ENCODE measurements around the gene LAIR1. TPM values are rescaled to one million over a fixed set of nuclear protein-coding genes. Genes with fewer than 3 reads are reported as not detected.
A peak's percentile ranks its signal among the peaks of the same experiment; 100 is the strongest.

Gene LAIR1, protein sequence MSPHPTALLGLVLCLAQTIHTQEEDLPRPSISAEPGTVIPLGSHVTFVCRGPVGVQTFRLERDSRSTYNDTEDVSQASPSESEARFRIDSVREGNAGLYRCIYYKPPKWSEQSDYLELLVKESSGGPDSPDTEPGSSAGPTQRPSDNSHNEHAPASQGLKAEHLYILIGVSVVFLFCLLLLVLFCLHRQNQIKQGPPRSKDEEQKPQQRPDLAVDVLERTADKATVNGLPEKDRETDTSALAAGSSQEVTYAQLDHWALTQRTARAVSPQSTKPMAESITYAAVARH
- total RNA-seq: 10 to 100 TPM in 2 of 10 donors, 1 to 10 TPM in 8; 2.1 to 36.3 (median 4.1) TPM
- polyA plus RNA-seq: 1 to 10 TPM; 5.1 to 5.3 TPM
- long read RNA-seq, donor 1, partial matches to known transcripts: 0 of 3 reads
- long read RNA-seq, donor 1, other reads (novel, unspliced or antisense): 1 of 3 reads
- long read RNA-seq, donor 2, full-length matches to known transcripts: 3 of 6 reads
- long read RNA-seq, donor 2, partial matches to known transcripts: 1 of 6 reads
- long read RNA-seq, donor 2, other reads (novel, unspliced or antisense): 2 of 6 reads
- long read RNA-seq, donor 3, full-length matches to known transcripts: 3 of 5 reads
- long read RNA-seq, donor 3, partial matches to known transcripts: 0 of 5 reads
- long read RNA-seq, donor 3, other reads (novel, unspliced or antisense): 2 of 5 reads

DNA sequence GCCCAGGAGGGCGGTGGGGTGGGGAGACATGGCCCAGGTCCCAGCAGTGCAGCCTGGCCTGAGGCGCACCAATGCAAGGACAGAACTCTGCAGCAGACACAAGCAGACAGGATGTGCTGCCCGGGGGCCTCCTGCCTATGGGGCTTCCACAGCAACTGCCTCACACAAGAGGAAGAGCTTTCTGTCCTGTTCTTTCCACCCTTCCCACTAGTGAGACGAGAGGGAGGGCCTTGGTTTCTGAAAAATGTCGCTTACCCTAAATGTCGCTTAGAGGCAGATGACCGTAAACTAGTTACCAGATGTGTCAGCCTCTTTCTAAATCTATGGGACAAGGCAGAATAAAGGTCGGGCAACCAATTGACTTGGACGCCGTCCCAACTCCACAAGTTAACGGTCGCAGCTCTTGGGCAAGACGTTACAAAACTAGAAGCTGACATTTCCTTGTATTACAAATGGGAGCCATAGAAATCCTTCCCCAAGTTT is at the start of gene LAIR1:
LAIR1 (minus strand) TSS at position 157 of the 483 bp plus-strand sequence; CDS start at position 30, 127 bp downstream.
- Histone ChIP-seq H3K9me3 (no peaks in the 10 kb centered on the region), H3K27ac (peak within 1 kb of the TSS in 7 of 10 donors; percentile 19 to 94 (median 33)), H3K36me3 (no peaks in the 10 kb centered on the region), H3K4me1 (peaks cover 0 to 42% (median 0%) of the 10 kb centered on the region in 9 donors), H3K27me3 (peaks cover 0 to 7% (median 0%) of the 10 kb centered on the region in 7 donors), H3K4me3 (peak within 1 kb of the TSS in 8 of 10 donors; percentile 8 to 53 (median 33))
- TF ChIP-seq, protein P1, sequence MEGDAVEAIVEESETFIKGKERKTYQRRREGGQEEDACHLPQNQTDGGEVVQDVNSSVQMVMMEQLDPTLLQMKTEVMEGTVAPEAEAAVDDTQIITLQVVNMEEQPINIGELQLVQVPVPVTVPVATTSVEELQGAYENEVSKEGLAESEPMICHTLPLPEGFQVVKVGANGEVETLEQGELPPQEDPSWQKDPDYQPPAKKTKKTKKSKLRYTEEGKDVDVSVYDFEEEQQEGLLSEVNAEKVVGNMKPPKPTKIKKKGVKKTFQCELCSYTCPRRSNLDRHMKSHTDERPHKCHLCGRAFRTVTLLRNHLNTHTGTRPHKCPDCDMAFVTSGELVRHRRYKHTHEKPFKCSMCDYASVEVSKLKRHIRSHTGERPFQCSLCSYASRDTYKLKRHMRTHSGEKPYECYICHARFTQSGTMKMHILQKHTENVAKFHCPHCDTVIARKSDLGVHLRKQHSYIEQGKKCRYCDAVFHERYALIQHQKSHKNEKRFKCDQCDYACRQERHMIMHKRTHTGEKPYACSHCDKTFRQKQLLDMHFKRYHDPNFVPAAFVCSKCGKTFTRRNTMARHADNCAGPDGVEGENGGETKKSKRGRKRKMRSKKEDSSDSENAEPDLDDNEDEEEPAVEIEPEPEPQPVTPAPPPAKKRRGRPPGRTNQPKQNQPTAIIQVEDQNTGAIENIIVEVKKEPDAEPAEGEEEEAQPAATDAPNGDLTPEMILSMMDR (IDR thresholded peaks at IDR 0.05): no peak
- intact Hi-C loops (cut with DNase I): no loop called here
- DNase-seq: peak in 1 of 2 donors; percentile 34
- WGBS, 2 donors: 51 to 53% methylated on average over 13 of the region's 13 CpGs
- ATAC-seq: peak; percentile 55 to 79 (median 72)

DNA sequence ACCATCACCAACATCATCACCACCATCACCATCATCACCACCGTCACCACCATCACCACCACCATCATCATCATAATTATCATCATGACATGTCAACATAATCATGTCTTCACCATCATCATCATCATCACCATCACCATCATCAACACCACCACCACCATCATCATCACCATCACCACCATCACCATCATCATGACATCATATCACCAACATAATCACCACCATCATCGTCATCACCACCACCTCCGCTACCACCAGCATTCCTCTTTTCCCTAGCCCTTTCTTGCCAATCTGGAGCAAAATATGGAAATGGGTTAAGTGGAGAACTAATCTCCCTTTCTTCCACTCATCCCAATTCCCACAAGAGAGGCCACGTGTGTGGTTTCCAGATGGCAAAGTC is 49.4 kb upstream of the LAIR1 start:
- intact Hi-C loops (cut with DNase I): no loop called here
- Histone ChIP-seq H3K27ac (no peak overlapping the region), H3K9me3 (no peaks in the 10 kb centered on the region), H3K36me3 (no peaks in the 10 kb centered on the region), H3K27me3 (peaks cover 16 to 76% (median 59%) of the 10 kb centered on the region in 7 donors), H3K4me3 (no peak overlapping the region), H3K4me1 (peaks cover 0 to 26% (median 11%) of the 10 kb centered on the region in 9 donors)
- no peak for DNase-seq
- no peak for ATAC-seq
- WGBS, 2 donors: 92% methylated on average over 4 of the region's 4 CpGs
- TF ChIP-seq, protein P1 (IDR thresholded peaks at IDR 0.05): no peak

DNA sequence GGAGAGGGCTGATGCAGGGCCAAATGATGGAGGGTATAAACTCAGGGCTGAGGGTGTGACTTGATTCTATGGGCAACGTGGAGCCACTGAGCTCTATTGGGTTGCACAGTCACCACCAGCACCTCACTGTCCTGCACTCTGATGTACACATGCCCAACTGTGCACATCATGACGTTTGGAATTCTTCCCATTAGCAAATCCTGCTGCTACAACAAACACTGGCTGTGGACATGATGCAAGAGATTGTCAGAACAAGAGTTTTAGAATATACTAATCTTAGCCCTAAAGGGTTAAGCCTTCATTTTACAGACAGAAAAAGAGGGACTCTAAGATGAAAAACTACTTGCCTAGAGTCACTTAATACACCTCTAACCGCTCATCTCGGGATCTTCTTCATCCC is 48.1 kb upstream of the LAIR1 start:
- peaks cover 16 to 63% (median 51%) of the 10 kb centered on the region in 7 donors for H3K27me3 ChIP-seq
- H3K27ac ChIP-seq: no peak overlapping the region
- no peaks in the 10 kb centered on the region for H3K9me3 ChIP-seq
- no peak overlapping the region for H3K4me3 ChIP-seq
- no peaks in the 10 kb centered on the region for H3K36me3 ChIP-seq
- WGBS, 2 donors: 69 to 73% methylated on average over 4 of the region's 4 CpGs
- H3K4me1 ChIP-seq: peaks cover 0 to 16% (median 5%) of the 10 kb centered on the region in 9 donors
- TF ChIP-seq, protein P1 (IDR thresholded peaks at IDR 0.05): no peak
- DNase-seq (no peak), ATAC-seq (no peak)
- intact Hi-C loops (cut with DNase I): no loop called here

DNA sequence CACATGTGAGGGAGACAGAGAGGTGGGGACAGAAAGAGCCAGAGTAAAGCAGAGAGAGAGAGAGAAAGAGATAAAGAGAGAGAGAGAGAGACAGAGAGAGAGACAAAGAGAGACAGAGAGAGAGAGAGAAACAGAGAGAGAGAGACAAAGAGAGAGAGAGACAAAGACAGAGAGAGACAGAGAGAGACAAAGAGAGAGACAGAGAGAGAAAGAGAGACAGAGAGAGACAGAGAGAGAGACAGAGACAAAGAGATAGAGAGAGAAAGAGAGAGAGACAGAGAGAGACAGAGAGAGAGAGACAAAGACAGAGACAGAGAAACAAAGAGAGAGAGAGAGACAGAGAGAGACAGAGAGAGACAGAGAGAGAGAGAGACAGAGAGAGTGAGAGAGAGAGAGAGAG is 46.3 kb upstream of the LAIR1 start:
- TF ChIP-seq, protein P1 (IDR thresholded peaks at IDR 0.05): no peak
- Histone ChIP-seq H3K4me1 (peaks cover 0 to 6% (median 0%) of the 10 kb centered on the region in 9 donors), H3K9me3 (no peaks in the 10 kb centered on the region), H3K27ac (no peak overlapping the region), H3K36me3 (no peaks in the 10 kb centered on the region), H3K4me3 (no peak overlapping the region), H3K27me3 (peaks cover 7 to 44% (median 33%) of the 10 kb centered on the region in 7 donors)
- no peak for DNase-seq
- intact Hi-C loops (cut with DNase I): no loop called here
- ATAC-seq: no peak

Measured in heart right ventricle (tissue), 16 donors.